Hepatocyte (in vitro differentiated cells): ENCODE measurements around the gene PRM3.

Experiments used
- CTCF ChIP-seq: fragments of 200-600 bp; sonication (generic); IDR thresholded peaks from 2 replicates; pipeline ENCODE4 v1.5.1; 2016; ENCODE audit warnings: antibody characterized with exemption, mild to moderate bottlenecking; ENCODE audit not compliant: poor library complexity
- EZH2phosphoT487 ChIP-seq: fragments of 200-600 bp; sonication (generic); IDR thresholded peaks from one replicate; pipeline ENCODE4 v1.6.1; 2018; ENCODE audit warnings: antibody characterized with exemption, mild to moderate bottlenecking, low read depth, moderate library complexity; ENCODE audit not compliant: unreplicated experiment, severe bottlenecking

- no peak for TF ChIP-seq CTCF
- no peak for TF ChIP-seq EZH2phosphoT487
Observed at GRCh38 chr16:11242658-11243057, 30.8 kb downstream of the PRM3 start.
